Activated CD4-positive, alpha-beta T cell treated with anti-CD3 and anti-CD28 coated beads for 4 hours (primary cell): ENCODE results near the gene GIMAP2.
"Not testable (repeated sequence)": the region's sequence is repeated elsewhere in the genome, so short reads cannot be mapped to it uniquely, and the experiment has no call there.

Experiments used
- DNase-seq, 2 donors: peaks; one replicate each; pipeline ENCODE4 v3.0.0-alpha.2; 2020

Gene GIMAP2

GRCh38 chr7:150678601-150679000, 6.9 kb upstream of the GIMAP2 start:
- not testable (repeated sequence) for DNase-seq

DNA sequence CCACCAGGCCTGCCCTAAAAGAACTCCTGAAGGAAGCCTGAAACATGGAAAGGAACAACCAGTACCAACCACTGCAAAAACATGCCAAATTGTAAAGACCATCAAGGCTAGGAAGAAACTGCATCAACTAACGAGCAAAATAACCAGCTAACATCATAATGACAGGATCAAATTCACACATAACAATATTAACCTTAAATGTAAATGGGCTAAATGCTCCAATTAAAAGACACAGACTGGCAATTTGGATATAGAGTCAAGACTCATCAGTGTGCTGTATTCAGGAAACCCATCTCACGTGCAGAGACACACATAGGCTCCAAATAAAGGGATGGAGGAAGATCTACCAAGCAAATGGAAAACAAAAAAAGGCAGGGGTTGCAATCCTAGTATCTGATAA, 5.1 kb upstream of the GIMAP2 start:
- DNase-seq = not testable (repeated sequence)

DNA sequence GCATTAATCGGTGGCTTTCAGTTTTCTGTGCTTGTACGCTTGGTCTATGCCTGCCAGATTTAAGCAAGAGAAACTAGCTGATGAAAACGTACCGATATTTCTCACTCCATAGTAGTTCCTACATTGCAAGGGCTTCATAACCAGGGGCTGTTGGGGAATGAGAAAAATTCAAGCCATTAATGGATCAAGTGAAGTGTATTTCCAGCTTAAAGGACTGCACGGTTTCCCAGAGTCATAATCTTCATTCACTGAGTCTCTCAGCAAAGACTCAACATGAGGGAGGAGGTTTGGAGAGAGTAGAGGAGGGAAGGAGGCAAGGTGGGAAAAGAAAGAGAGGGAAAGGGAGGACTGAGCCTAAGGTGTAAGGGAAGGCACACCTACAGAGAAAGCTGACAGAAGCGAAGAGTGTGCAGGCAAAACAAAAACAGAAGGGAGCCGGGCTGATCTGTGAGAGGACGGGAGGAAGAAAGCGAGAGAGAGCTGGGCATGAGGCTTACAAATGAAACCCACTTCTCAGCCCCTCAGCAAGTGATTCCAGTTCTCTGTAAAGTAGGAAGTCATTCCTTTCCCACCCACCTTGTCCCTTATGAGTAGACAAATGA, 625 bp downstream of the GIMAP2 start:
- DNase-seq = no peak

DNA sequence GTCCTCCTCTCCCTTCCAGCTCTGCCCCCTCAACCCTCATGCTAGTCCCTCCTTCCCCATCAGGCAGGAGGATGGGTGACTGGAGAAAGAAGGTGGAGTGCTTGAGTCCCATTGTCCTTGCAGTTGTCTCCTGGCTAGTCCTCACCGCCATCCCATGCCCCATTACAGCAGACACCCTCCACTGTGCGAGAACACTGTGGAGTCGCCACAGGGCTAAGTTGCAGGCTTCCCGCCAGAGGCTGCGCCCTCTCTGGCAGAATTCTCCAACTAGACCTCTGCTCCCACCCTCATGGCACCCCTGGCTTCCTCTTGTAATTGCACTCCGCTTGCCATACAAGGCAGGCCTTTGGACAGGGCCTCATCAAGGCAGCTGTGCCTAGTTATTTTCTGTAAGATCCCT, 3.1 kb downstream of the GIMAP2 start:
- DNase-seq = no peak

DNA sequence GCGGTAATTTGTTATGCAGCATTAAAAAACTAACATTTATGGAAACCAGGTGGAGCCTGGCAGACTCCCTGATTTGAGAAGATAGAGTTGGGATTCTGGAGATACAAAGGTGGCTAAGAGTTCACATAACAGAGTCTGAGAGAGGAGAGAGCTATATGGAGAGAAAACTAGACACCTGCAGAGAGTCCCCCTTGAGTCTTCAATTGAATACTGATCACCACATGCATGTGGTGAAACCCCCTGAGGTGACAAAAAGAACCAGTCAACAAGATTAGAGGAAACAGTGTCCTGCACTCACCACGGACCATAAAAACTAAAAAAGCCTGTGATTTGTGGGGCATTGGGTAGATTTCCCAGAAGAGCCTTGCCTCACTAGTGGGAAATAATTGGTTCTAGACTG, 10.1 kb downstream of the GIMAP2 start:
- no peak for DNase-seq

- DNase-seq = no peak
Measured at GRCh38 chr7:150703209-150703608, 17.7 kb downstream of the GIMAP2 start.

DNA sequence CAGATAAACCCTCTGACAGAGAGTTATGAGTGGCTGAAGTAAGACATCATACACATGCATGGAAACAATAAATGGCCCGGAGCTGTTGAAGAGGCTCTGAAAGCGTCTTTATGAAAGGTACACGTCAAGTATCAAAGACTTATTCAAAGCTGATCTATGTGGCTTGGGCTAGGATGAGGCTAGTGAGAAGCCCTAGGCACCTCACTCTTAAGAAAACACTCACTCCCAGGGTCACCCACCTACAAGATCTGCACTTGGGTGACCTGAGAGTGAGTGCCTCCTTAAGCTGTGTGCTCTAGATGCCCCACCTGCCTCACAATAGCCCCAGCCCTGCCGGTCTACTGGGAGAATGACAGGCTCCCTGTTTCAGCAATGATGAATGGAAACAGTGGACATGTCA, 29.8 kb downstream of the GIMAP2 start:
- DNase-seq = peak in 1 of 2 donors; percentile 33

- no peak for DNase-seq
Measured at GRCh38 chr7:150715738-150716137, 30.2 kb downstream of the GIMAP2 start.

GRCh38 chr7:150716368-150716767, 30.9 kb downstream of the GIMAP2 start, which contains the start of gene GIMAP1:
Gene GIMAP1, plus strand, starts transcription at chr7:150716613. Its CDS starts 2,435 bp downstream, at chr7:150719048.
- DNase-seq = peak; percentile 60 to 64

DNA sequence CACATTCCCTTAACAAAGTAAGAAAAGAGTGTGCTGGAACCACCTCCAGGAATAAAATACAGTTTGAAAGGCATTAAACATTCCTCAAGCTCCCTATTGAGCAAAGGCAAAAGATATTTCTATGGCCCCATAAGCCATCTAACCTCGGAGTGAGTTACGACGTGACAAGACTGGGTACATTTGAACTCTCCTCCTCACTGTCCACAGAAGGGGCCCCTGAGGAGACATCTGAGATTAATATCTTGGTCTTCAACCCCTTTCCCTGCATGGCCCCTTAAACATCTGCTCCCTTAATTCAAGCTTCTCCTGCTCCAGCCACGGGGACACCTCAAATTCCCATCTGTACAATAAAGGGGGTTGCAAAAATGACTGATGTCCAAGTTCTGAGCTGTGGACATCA, 31.4 kb downstream of the GIMAP2 start:
- DNase-seq = no peak

GRCh38 chr7:150717814-150718420, 32.4 kb downstream of the GIMAP2 start:
- DNase-seq = no peak

DNA sequence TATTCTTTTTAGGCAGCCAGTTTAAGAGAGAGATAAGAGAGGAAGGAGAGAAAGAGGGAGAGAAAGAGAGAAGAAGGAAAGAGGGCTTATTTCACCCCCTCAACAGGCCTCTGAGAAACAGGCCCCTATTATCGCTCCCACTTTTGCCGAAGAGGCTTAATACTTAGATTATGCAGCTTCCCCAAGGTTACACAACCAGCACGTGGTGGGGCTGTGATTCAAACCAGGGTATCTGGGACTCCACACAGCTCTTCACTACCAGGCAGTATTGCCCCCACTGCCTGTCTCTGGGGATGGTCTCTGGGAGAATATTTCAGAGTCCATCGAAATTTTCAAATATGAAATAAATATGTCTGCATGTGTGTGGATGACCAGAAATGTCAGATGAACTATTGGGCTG, 33.9 kb downstream of the GIMAP2 start:
- DNase-seq = no peak

DNA sequence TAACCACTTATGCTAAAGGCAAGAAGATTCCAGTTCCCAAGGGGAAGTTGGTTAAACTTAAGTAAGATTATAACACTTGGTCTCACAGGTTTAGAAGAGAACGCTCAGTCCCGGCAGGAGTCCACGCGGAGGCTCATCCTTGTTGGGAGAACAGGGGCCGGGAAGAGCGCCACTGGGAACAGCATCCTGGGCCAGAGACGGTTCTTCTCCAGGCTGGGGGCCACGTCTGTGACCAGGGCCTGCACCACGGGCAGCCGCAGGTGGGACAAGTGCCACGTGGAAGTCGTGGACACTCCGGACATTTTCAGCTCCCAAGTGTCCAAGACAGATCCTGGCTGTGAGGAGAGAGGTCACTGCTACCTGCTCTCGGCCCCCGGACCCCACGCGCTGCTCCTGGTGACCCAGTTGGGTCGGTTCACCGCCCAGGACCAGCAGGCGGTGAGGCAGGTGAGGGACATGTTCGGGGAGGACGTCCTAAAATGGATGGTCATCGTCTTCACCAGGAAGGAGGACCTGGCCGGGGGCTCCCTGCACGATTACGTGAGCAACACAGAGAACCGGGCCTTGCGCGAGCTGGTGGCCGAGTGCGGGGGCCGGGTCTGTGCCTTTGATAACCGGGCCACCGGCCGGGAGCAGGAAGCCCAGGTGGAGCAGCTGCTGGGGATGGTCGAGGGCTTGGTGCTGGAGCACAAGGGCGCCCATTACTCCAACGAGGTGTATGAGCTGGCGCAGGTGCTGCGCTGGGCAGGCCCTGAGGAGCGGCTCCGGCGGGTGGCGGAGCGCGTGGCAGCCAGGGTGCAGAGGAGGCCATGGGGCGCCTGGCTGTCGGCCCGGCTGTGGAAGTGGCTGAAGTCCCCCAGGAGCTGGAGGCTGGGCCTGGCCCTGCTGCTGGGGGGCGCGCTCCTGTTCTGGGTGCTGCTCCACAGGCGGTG, 34.7 kb downstream of the GIMAP2 start:
- no peak for DNase-seq

DNA sequence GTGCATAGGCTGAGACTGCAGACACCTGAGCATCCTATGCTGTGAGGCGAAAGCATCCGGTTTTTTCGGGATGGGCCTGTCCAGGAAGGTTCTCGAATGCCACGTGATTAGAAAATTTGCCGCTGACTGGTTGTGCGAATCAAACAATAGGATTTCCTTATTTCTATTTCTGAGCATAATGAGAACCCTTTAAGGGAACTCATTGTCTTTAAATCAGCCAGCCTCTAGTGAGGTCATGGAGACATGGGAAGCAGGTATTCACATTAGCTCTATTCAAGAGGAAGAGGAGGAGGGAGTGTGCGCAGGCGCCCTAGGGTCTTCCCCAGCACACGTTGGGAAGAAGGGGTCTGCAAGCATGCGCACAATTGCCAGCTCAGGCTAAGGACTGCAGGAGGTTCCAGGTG, 36.5 kb downstream of the GIMAP2 start:
- no peak for DNase-seq

DNA sequence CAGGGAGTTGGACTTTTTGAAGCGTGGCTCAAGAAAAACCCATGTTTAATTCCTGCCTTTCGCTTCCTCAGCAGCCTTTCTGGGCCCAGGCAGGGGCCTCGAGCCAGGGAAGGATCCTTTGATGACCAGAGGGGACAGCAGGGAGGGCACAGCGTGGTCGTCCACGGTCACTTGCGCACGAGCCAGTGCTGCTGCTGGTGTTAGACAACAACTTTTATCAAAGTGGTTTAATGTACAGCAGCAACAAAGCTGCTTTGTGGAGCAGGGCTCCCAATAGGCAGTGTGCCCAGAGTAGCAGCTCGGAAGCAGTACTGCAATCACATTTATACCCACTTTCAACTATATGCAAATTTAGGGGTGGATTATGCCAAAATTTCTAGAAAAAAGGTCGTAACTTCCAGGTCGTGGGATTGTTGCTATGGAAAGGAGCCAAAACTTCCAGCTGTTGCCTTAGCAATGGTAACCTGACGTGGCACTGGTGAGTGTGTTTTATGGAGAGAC, 37.0 kb downstream of the GIMAP2 start:
- DNase-seq = no peak

- DNase-seq = no peak
Measured at GRCh38 chr7:150723467-150723866, 38.0 kb downstream of the GIMAP2 start.

DNA sequence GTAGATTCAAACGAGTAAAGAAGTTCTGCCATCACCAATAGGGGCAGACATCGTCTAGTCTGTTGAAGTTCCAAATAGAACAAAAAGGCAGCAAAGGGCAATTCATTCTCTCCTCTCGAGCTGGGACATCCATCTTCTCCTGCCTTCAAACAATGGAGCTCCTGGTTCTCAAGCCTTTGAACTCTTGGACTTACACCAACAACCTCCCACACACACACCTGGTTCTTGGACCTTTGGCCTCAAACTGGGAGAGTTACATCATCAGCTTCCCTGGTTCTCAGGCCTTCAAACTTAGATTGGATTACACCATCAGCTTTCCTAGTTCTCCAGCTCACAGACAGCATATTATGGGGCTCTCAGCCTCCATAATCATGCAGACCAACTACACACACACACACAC, 41.9 kb downstream of the GIMAP2 start:
- no peak for DNase-seq

- DNase-seq = no peak
Measured at GRCh38 chr7:150728011-150728410, 42.5 kb downstream of the GIMAP2 start.

DNA sequence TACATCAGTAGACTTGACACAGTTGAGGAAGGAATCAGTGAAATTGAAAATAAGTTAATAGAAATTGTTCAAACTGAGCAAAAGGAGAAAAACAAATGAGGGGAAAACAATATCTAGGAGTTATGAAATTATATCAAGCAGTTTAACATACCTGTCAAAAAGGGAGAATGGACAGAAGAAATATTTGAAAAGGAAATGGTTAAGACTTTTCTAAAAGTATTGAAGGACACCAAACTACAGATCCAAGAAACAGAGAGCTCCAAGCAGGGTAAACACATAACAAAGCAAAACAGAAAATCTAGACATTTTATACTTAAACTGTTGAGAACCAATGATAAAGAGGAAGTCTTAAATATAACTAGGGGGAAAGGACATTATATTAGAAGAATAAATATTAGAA, 43.1 kb downstream of the GIMAP2 start:
- no peak for DNase-seq

- no peak for DNase-seq
Measured at GRCh38 chr7:150731916-150732315, 46.4 kb downstream of the GIMAP2 start.

- DNase-seq = no peak
Measured at GRCh38 chr7:150732786-150733481, 47.4 kb downstream of the GIMAP2 start.

DNA sequence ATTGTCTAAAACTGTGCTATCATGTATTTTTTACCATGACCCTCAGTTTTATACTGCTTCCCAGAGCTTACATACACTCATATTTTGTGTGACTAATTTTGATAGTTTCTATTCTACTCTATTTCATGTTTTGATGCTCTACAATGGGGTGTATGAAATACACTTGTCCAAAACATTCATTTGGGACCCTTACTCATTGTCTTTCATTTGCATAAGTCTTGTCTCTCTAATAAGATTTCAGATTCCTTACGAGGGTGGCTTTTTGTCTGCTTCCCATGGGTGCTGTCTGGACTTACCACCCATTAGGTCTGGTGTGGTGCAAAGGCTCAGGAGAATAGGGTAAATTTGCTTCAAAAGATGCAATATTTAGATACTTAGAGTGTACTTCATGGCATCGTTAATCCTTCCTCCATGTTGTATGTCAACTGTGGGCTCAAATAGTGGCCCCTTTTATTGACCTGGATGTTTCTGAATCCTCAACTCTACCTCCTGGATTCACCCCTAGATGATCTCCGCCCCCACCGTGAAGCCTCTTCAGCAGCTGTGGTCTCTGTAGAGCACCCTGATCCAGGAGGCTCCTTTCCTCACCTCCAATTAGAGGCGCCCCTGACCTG, 48.1 kb downstream of the GIMAP2 start:
- no peak for DNase-seq

DNA sequence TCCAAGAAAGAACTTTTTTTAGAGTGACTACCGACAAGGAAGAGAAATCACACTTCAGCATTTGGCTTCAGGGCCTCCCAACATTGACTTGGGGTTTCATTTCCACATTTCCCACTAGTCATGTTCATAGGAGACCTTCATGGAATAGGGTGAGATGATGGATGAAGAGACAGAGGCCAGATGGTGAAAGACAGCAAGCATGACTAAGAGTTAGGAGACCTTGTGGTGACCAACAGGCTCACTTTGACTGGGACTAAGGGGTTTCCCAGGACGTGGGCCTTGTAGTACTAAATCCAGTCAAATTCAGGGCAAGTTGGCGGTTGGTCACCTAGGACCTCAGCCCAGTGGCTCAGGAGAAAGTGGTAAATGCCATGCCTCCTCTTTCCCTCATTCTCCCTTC, 48.7 kb downstream of the GIMAP2 start:
- DNase-seq = no peak
